HepG2 (cell line): ENCODE measurements around the gene IL1R1. TPM values are rescaled to one million over a fixed set of nuclear protein-coding genes. Genes with fewer than 3 reads are reported as not detected.

Source experiments
- ASH2L ChIP-seq: fragments of 300-600, 200-600 bp; sonication (generic); IDR thresholded peaks from 2 replicates; pipeline ENCODE4 v1.7.0; 2017; ENCODE audit warnings: low read depth, mild to moderate bottlenecking, moderate library complexity, mixed read lengths, low read length; ENCODE audit not compliant: insufficient read length
- ATF4 ChIP-seq, 2 experiments: fragments of 450-650 bp in 1 of 2; sonication (generic) in 1 of 2; formaldehyde crosslinking; IDR thresholded peaks; 2 replicates each; pipeline versions ENCODE4 v1.5.0 to v1.8.0; 2020 to 2022; ENCODE audit warnings: mild to moderate bottlenecking in 1 of 2, missing genetic modification reagents in 1 of 2
- CBX5 ChIP-seq: sonication (generic); formaldehyde crosslinking; IDR thresholded peaks from 2 replicates; pipeline ENCODE4 v1.4.0; 2020; ENCODE audit warnings: missing genetic modification reagents, borderline replicate concordance
- FOXA3 ChIP-seq: IDR thresholded peaks from 2 replicates; pipeline ENCODE4 v1.6.1; 2016; ENCODE audit warnings: missing genetic modification reagents, missing compliant biosample characterization
- KAT8 ChIP-seq: IDR thresholded peaks from 2 replicates; pipeline ENCODE4 v1.6.1; 2016; ENCODE audit warnings: missing genetic modification reagents, missing compliant biosample characterization
- NFE2L1 ChIP-seq: sonication (generic); formaldehyde crosslinking; IDR thresholded peaks from 2 replicates; pipeline ENCODE4 v1.4.0; 2020; ENCODE audit warnings: missing genetic modification reagents, mild to moderate bottlenecking, borderline replicate concordance
- RAD21 ChIP-seq: fragments of 450-650 bp; formaldehyde crosslinking; IDR thresholded peaks from 2 replicates; pipeline ENCODE4 v1.5.0; 2020; ENCODE audit warnings: mild to moderate bottlenecking
- SIN3A ChIP-seq: IDR thresholded peaks from 2 replicates; pipeline ENCODE4 v1.6.1; 2011; ENCODE audit warnings: low read depth, mild to moderate bottlenecking, control low read depth, low read length, borderline replicate concordance
- SOX13 ChIP-seq, 3 experiments: fragments of 450-650 bp in 1 of 3; sonication (generic) in 1 of 3; formaldehyde crosslinking in 1 of 3; IDR thresholded peaks in 2 of 3; conservative IDR thresholded peaks in 1 of 3; 2 replicates each; pipeline versions ENCODE4 v1.5.0 to v1.6.1; 2016 to 2020; ENCODE audit warnings: antibody characterized with exemption in 1 of 3, mild to moderate bottlenecking in 1 of 3, missing compliant biosample characterization in 1 of 3, missing genetic modification reagents in 1 of 3, moderate library complexity in 1 of 3
- U2AF2 ChIP-seq: fragments of 200-400 bp; formaldehyde crosslinking; IDR thresholded peaks from 2 replicates; pipeline ENCODE4 v1.6.1; 2017; ENCODE audit warnings: low read depth, mild to moderate bottlenecking, low read length
- ZNF12 ChIP-seq: sonication (generic); formaldehyde crosslinking; IDR thresholded peaks from 2 replicates; pipeline ENCODE4 v1.5.0; 2020; ENCODE audit warnings: missing genetic modification reagents
- ZNF124 ChIP-seq: sonication (generic); formaldehyde crosslinking; IDR thresholded peaks from 2 replicates; pipeline ENCODE4 v1.4.0; 2020; ENCODE audit warnings: missing genetic modification reagents
- ZNF256 ChIP-seq: sonication (generic); formaldehyde crosslinking; conservative IDR thresholded peaks from 2 replicates; pipeline ENCODE4 v1.4.0; 2020; ENCODE audit warnings: missing genetic modification reagents
- ZNF263 ChIP-seq: sonication (generic); formaldehyde crosslinking; IDR thresholded peaks from 2 replicates; pipeline ENCODE4 v1.4.0; 2020; ENCODE audit warnings: missing genetic modification reagents
- ZNF616 ChIP-seq: sonication (generic); formaldehyde crosslinking; IDR thresholded peaks from 2 replicates; pipeline ENCODE4 v1.5.0; 2020; ENCODE audit warnings: low read depth, mild to moderate bottlenecking, missing genetic modification reagents
- ZNF749 ChIP-seq: sonication (generic); formaldehyde crosslinking; IDR thresholded peaks from 2 replicates; pipeline ENCODE4 v1.8.0; 2022; ENCODE audit warnings: mild to moderate bottlenecking, missing genetic modification reagents, moderate library complexity, borderline replicate concordance
- ZNF75D ChIP-seq: sonication (generic); formaldehyde crosslinking; IDR thresholded peaks from 2 replicates; pipeline ENCODE4 v1.8.1; 2023; ENCODE audit warnings: missing genetic modification reagents, mild to moderate bottlenecking, borderline replicate concordance
- ZNF83 ChIP-seq: sonication (generic); formaldehyde crosslinking; IDR thresholded peaks from 2 replicates; pipeline ENCODE4 v1.4.0; 2020; ENCODE audit warnings: missing genetic modification reagents, mild to moderate bottlenecking, borderline replicate concordance
- ZSCAN9 ChIP-seq: IDR thresholded peaks from 2 replicates; pipeline ENCODE4 v1.6.1; 2016; ENCODE audit warnings: borderline replicate concordance
- polyA plus RNA-seq, 8 experiments: library from polyadenylated mRNA; depleted of rRNA in 3 of 8; stranded (reverse) in 7 of 8; unstranded in 1 of 8; fragments of >200 nt; fragmentation: Illumina TruSeq in 4 of 8; extraction: Trizol in 4 of 8; gene quantifications; 2 replicates each; pipeline versions ENCODE4 v1.2.1 to v1.2.3, GENCODE V29; 2011 to 2016; ENCODE audit warnings: low read depth in 4 of 8, missing spikeins in 1 of 8, mixed read lengths in 1 of 8; ENCODE audit not compliant: insufficient read depth in 1 of 8
- total RNA-seq, 5 experiments: library from RNA; depleted of rRNA; stranded (reverse); fragments of >200 nt; fragmentation: Illumina TruSeq; extraction: Trizol; gene quantifications; 2 replicates each; pipeline ENCODE4 v1.2.3, GENCODE V29; 2016; ENCODE audit warnings: low read depth in 1 of 5
- TF ChIP-seq, protein P1 (sequence below): sonication (generic); formaldehyde crosslinking; IDR thresholded peaks from 2 replicates; pipeline ENCODE4 v1.4.0; 2020; ENCODE audit warnings: missing genetic modification reagents
- TF ChIP-seq, protein P2 (sequence below): sonication (generic); formaldehyde crosslinking; IDR thresholded peaks from 2 replicates; pipeline ENCODE4 v1.4.0; 2020; ENCODE audit warnings: mild to moderate bottlenecking, missing genetic modification reagents
- TF ChIP-seq, protein P3 (sequence below): sonication (generic); formaldehyde crosslinking; IDR thresholded peaks from 2 replicates; pipeline ENCODE4 v1.8.0; 2022; ENCODE audit warnings: missing genetic modification reagents, mild to moderate bottlenecking, inconsistent platforms, borderline replicate concordance
- TF ChIP-seq, protein P4 (sequence below): sonication (generic); formaldehyde crosslinking; IDR thresholded peaks from 2 replicates; pipeline ENCODE4 v1.4.0; 2020; ENCODE audit warnings: missing genetic modification reagents

Gene IL1R1
- total and polyA plus RNA-seq, 2 of the 13 experiments (the other 11 are each of a cell fraction or from before 2014, with no cell fraction given) = 38.0 to 93.1 TPM

DNA sequence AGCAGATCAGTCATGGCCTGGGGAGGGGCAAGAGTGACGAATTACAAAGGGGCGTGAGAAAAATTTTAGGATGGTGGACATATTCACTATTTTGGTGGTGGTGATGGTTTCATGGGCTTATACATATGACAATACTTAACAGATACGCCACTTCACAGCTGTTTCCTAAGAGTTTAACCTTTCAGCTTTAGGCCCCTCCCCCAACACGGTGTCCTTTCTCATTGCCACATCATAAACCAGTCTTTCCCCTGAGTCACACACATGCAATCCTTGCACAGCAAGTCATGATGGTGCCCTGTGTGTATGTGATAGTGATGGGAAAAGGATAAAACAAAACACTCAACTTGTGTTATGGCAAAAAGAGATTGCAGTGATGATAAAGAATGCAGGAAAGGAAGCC is 47.6 kb upstream of the IL1R1 start (continued):
- TF ChIP-seq ZNF616 (CRISPR knock-in tag) (no peak), ATF4 (CRISPR knock-in tag; IDR thresholded peaks at IDR 0.05) (peak in 1 of 2 experiments; percentile 86; a peak in 2 of 4 replicates), NFE2L1 (CRISPR knock-in tag) (no peak), ASH2L (no peak), SOX13 (IDR thresholded peaks at IDR 0.05) (no peak), SOX13 (CRISPR knock-in tag; conservative IDR thresholded peaks at IDR 0.05 in 1 of 2, IDR thresholded peaks at IDR 0.05 in 1 of 2) (peak in 1 of 2 experiments; percentile 19; a peak in 1 of 4 replicates), ZNF83 (CRISPR knock-in tag) (no peak), ZNF12 (CRISPR knock-in tag) (peak; percentile 81), RAD21 (peak; percentile 22; the same call in 1 of the 2 replicates), U2AF2 (no peak), ZNF749 (CRISPR knock-in tag) (no peak), ZNF124 (no peak), ZNF263 (CRISPR knock-in tag) (no peak), KAT8 (0 out of 2 replicates have a peak, but pooled peaks have one; percentile 37), SIN3A (no peak), ZSCAN9 (CRISPR knock-in tag) (0 out of 2 replicates have a peak, but pooled peaks have one; percentile 32), FOXA3 (peak; percentile 51; the same call in 1 of the 2 replicates), CBX5 (peak; percentile 75), ZNF256 (CRISPR knock-in tag) (no peak), ZNF75D (CRISPR knock-in tag) (no peak)
- TF ChIP-seq, protein P1, sequence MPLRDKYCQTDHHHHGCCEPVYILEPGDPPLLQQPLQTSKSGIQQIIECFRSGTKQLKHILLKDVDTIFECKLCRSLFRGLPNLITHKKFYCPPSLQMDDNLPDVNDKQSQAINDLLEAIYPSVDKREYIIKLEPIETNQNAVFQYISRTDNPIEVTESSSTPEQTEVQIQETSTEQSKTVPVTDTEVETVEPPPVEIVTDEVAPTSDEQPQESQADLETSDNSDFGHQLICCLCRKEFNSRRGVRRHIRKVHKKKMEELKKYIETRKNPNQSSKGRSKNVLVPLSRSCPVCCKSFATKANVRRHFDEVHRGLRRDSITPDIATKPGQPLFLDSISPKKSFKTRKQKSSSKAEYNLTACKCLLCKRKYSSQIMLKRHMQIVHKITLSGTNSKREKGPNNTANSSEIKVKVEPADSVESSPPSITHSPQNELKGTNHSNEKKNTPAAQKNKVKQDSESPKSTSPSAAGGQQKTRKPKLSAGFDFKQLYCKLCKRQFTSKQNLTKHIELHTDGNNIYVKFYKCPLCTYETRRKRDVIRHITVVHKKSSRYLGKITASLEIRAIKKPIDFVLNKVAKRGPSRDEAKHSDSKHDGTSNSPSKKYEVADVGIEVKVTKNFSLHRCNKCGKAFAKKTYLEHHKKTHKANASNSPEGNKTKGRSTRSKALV (CRISPR knock-in tag) = no peak
- TF ChIP-seq, protein P2, sequence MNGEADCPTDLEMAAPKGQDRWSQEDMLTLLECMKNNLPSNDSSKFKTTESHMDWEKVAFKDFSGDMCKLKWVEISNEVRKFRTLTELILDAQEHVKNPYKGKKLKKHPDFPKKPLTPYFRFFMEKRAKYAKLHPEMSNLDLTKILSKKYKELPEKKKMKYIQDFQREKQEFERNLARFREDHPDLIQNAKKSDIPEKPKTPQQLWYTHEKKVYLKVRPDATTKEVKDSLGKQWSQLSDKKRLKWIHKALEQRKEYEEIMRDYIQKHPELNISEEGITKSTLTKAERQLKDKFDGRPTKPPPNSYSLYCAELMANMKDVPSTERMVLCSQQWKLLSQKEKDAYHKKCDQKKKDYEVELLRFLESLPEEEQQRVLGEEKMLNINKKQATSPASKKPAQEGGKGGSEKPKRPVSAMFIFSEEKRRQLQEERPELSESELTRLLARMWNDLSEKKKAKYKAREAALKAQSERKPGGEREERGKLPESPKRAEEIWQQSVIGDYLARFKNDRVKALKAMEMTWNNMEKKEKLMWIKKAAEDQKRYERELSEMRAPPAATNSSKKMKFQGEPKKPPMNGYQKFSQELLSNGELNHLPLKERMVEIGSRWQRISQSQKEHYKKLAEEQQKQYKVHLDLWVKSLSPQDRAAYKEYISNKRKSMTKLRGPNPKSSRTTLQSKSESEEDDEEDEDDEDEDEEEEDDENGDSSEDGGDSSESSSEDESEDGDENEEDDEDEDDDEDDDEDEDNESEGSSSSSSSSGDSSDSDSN (CRISPR knock-in tag) = no peak
- TF ChIP-seq, protein P3, sequence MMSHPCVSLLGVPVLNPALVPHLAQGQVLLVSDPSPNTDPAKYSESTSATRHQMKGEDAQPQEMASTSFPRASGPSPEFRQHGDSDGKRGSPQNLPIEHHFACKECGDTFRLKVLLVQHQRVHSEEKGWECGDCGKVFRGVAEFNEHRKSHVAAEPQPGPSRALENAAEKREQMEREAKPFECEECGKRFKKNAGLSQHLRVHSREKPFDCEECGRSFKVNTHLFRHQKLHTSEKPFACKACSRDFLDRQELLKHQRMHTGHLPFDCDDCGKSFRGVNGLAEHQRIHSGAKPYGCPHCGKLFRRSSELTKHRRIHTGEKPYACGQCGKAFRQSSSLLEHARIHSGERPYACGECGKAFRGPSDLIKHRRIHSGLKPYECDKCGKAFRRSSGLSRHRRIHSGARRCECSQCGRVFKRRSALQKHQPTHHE = no peak
- TF ChIP-seq, protein P4, sequence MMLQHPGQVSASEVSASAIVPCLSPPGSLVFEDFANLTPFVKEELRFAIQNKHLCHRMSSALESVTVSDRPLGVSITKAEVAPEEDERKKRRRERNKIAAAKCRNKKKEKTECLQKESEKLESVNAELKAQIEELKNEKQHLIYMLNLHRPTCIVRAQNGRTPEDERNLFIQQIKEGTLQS = 0 out of 2 replicates have a peak, but pooled peaks have one; percentile 40
